Heart right ventricle (tissue), 16 donors: Measurements from ENCODE around the gene CLPTM1L. TPM values are rescaled to one million over a fixed set of nuclear protein-coding genes. Genes with fewer than 3 reads are reported as not detected.

Experiments
- ATAC-seq, 8 donors: fragments of 200-7000 bp; cut with Tn5 transposase; one replicate each; pipeline ENCODE4 v1.9.1; 2020; ENCODE audit warnings: mild to moderate bottlenecking in 8 of 8, moderate library complexity in 8 of 8, moderate number of reproducible peaks in 1 of 8
- DNase-seq, 2 donors: peaks; one replicate each; pipeline ENCODE4 v3.0.0-alpha.2; 2020
- H3K27ac ChIP-seq, 10 donors: fragments of 200-600 bp; sonication (generic) in 2 of 10; one replicate each; pipeline versions ENCODE4 v1.5.0 to v1.8.0; 2020 to 2022; ENCODE audit warnings: mild to moderate bottlenecking in 3 of 10
- H3K27me3 ChIP-seq, 7 donors: fragments of 200-600 bp; one replicate each; pipeline ENCODE4 v1.8.0; 2021 to 2022; ENCODE audit warnings: mild to moderate bottlenecking in 2 of 7
- H3K36me3 ChIP-seq, 9 donors: fragments of 200-600 bp; sonication (generic) in 1 of 9; one replicate each; pipeline versions ENCODE4 v1.5.0 to v1.8.0; 2020 to 2022; ENCODE audit warnings: mild to moderate bottlenecking in 2 of 9
- H3K4me1 ChIP-seq, 9 donors: fragments of 200-600 bp; sonication (generic) in 1 of 9; one replicate each; pipeline versions ENCODE4 v1.5.0 to v1.8.0; 2020 to 2022; ENCODE audit warnings: mild to moderate bottlenecking in 4 of 9
- H3K4me3 ChIP-seq, 10 donors: fragments of 200-600 bp; sonication (generic) in 2 of 10; one replicate each; pipeline versions ENCODE4 v1.5.0 to v1.8.0; 2020 to 2022; ENCODE audit warnings: mild to moderate bottlenecking in 7 of 10, moderate library complexity in 2 of 10
- H3K9me3 ChIP-seq, 11 donors: fragments of 200-600 bp in 10 of 11; sonication (generic) in 2 of 11; one replicate each; pipeline versions ENCODE4 v1.5.0 to v1.8.0; 2013 to 2022; ENCODE audit warnings: mild to moderate bottlenecking in 2 of 11, control low read depth in 1 of 11, moderate library complexity in 1 of 11
- WGBS, 2 donors: extraction: QIAGEN DNeasy Blood & Tissue Kit; methylation state at CpG; one replicate each; pipeline ENCODE4 v1.1.7; 2013; ENCODE audit warnings: inconsistent platforms in 1 of 2; 5-methylcytosine and 5-hydroxymethylcytosine counted together
- intact Hi-C, 10 donors: fragments of 100-400 bp; cut with DNase I; formaldehyde crosslinking; loops; one replicate each; pipeline versions ENCODE4 v1.11.1 to v1.14.2; 2022
- polyA plus RNA-seq, 2 donors: library from polyadenylated mRNA; stranded (reverse); fragments of 200-250 nt; gene quantifications; one replicate each; pipeline ENCODE4 v1.2.3, GENCODE V29; 2013
- total RNA-seq, 10 donors: library from RNA; stranded (reverse); fragmentation: NEBNext Ultra II Directional in 3 of 10; extraction: Animal tissue kit (Norgen Biotek cat#: 25700) in 3 of 10; gene quantifications; one replicate each; pipeline versions ENCODE4 v1.2.1 to v1.2.4, GENCODE V29; 2021 to 2023
- TF ChIP-seq, protein P1 (sequence below), 9 donors: fragments of 200-600 bp; sonication (generic) in 2 of 9; IDR thresholded peaks; one replicate each; pipeline versions ENCODE4 v1.5.0 to v1.8.0; 2021 to 2022; ENCODE audit warnings: antibody characterized with exemption in 9 of 9, mild to moderate bottlenecking in 5 of 9, moderate library complexity in 1 of 9
- donor health status: Arrhythmogenic right ventricular cardiomyopathy.
- donor health status: ischemic (EF 13 %, LVEDD 7.1; RV severe dilation, severe dysfunction).
- donor health status: healthy with polysubstance abuse.
- donor health status: DM: no; HTN: yes; CAD: no.
- donor health status: DM: no; HTN: no; CAD: no.
- donor health status: ischemic (EF 25% LVEDD 6.9; RV normal size, moderate dysfunction).
- donor health status: ischemic (EF 25% LVEDD 5.7; RV mildly dilated, moderate dysfunction).
- donor health status: healthy.
- donor health status: DM: yes; HTN: yes; CAD: no.
- donor health status: Ischemic cardiomyopathy.
- donor health status: ischemic (EF 35%, LVEDD 5.7; RV mildly dilated, moderate dysfunction).
- donor health status: nonischemic (EF 11% LVEDD 7.7; RV severe dilation, severe dysfunction).
- donor health status: DM: yes; HTN: yes; CAD: no.
- donor health status: PGD.
- donor health status: ischemic (EF 29% LVEDD 5.4; RV normal size, mild dysfunction).
- donor health status: nonischemic (EF 23%, LVEDD 6.1; RV moderate dilation, normal function).

CLPTM1L gene
- total and polyA plus RNA-seq, 12 donors = 21.5 to 78.0 (median 32.5) TPM

- Histone ChIP-seq H3K27ac (no peak overlapping the region), H3K4me3 (no peak overlapping the region), H3K36me3 (peaks cover 0 to 87% (median 42%) of the 10 kb centered on the region in 9 donors), H3K4me1 (peaks cover 0 to 8% (median 0%) of the 10 kb centered on the region in 9 donors), H3K9me3 (no peaks in the 10 kb centered on the region), H3K27me3 (no peaks in the 10 kb centered on the region)
- intact Hi-C loops = no loop called here
- TF ChIP-seq, protein P1, sequence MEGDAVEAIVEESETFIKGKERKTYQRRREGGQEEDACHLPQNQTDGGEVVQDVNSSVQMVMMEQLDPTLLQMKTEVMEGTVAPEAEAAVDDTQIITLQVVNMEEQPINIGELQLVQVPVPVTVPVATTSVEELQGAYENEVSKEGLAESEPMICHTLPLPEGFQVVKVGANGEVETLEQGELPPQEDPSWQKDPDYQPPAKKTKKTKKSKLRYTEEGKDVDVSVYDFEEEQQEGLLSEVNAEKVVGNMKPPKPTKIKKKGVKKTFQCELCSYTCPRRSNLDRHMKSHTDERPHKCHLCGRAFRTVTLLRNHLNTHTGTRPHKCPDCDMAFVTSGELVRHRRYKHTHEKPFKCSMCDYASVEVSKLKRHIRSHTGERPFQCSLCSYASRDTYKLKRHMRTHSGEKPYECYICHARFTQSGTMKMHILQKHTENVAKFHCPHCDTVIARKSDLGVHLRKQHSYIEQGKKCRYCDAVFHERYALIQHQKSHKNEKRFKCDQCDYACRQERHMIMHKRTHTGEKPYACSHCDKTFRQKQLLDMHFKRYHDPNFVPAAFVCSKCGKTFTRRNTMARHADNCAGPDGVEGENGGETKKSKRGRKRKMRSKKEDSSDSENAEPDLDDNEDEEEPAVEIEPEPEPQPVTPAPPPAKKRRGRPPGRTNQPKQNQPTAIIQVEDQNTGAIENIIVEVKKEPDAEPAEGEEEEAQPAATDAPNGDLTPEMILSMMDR (IDR thresholded peaks at IDR 0.05) = no peak
- WGBS, 2 donors = 90 to 91% methylated on average over 36 of the region's 36 CpGs
- ATAC-seq (no peak), DNase-seq (no peak)
Observed at GRCh38 chr5:1320436-1321344, 24.2 kb downstream of the CLPTM1L start.

DNA sequence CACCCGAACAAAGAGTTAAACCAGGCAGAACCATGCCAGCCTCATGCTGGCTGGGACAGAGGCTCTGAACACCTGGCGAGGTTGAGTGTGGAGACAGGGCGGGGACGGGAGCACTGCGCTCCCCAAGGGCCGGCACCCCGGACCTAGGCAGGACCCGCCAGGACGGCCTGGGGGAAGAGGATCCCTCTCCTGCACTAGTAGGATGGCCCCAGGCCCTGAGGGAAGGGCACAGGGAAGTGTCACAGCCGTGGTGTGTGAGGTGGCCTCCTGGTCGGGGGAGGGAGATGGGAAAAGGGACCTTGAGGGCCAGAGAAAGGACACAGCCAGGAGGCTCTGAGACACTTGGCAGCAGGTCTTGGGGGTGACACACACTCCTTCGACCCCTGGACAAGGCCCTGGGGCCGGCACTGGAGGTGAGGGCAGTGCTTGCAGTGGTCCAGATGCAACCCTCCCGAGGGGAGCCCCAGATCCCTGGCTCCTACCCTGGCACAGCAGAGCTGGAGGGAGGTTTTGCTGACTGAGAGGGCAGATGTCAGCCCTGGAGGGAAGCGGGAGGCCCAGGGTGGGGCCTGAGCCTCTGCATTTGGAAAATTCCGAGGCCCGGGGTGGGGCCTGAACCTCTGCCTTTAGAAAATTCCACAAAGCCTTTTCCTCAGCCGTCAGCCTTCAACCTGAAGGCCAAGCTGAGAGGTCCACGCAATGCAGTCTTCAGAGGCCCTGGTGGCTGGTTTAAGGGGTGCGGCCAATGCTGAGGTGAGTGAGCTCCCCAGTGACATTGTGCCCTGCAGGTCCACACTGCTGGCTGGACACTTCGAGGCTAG, 25.3 kb downstream of the CLPTM1L start:
- no peak overlapping the region for H3K4me3 ChIP-seq
- DNase-seq (no peak), ATAC-seq (no peak)
- H3K4me1 ChIP-seq = peaks cover 0 to 13% (median 0%) of the 10 kb centered on the region in 9 donors
- no peaks in the 10 kb centered on the region for H3K9me3 ChIP-seq
- H3K36me3 ChIP-seq = peaks cover 0 to 77% (median 32%) of the 10 kb centered on the region in 9 donors
- H3K27ac ChIP-seq = no peak overlapping the region
- intact Hi-C loops = no loop called here
- TF ChIP-seq, protein P1 (IDR thresholded peaks at IDR 0.05) = no peak
- no peaks in the 10 kb centered on the region for H3K27me3 ChIP-seq
- 89 to 90% methylated on average over 21 of the region's 21 CpGs for WGBS, 2 donors

GRCh38 chr5:1318659-1319251, 26.1 kb downstream of the CLPTM1L start:
- no peak for DNase-seq
- Histone ChIP-seq H3K9me3 (no peaks in the 10 kb centered on the region), H3K27me3 (no peaks in the 10 kb centered on the region), H3K4me1 (peaks cover 0 to 18% (median 0%) of the 10 kb centered on the region in 9 donors), H3K36me3 (peaks cover 0 to 68% (median 29%) of the 10 kb centered on the region in 9 donors), H3K4me3 (no peak overlapping the region), H3K27ac (no peak overlapping the region)
- intact Hi-C loops = no loop called here
- WGBS, 2 donors = 95% methylated on average over 29 of the region's 29 CpGs
- TF ChIP-seq, protein P1 (IDR thresholded peaks at IDR 0.05) = no peak
- ATAC-seq = no peak
